Loucy (cell line): ENCODE results near the gene PODN.

ENCODE experiments used
- H2AFZ ChIP-seq: fragments of 200-600 bp; sonication (generic); 2 replicates; pipeline ENCODE4 v1.6.0; 2016; ENCODE audit warnings: antibody characterized with exemption, mild to moderate bottlenecking, low read length, moderate library complexity
- H3F3A ChIP-seq: fragments of 200-600 bp; 2 replicates; pipeline ENCODE4 v1.6.0; 2016; ENCODE audit warnings: antibody characterized with exemption, low read depth, mild to moderate bottlenecking
- H3K27me3 ChIP-seq: fragments of 200-600 bp; sonication (generic); 2 replicates; pipeline ENCODE4 v1.6.1; 2014; ENCODE audit warnings: low read length, mild to moderate bottlenecking; ENCODE audit not compliant: insufficient read depth, poor library complexity, severe bottlenecking
- H3K36me3 ChIP-seq: fragments of 200-600 bp; sonication (generic); 2 replicates; pipeline ENCODE4 v1.6.1; 2016; ENCODE audit warnings: low read length; ENCODE audit not compliant: insufficient read depth
- H3K4me1 ChIP-seq: fragments of 200-600 bp; sonication (generic); 2 replicates; pipeline ENCODE4 v1.5.1; 2014; ENCODE audit warnings: low read length, mild to moderate bottlenecking; ENCODE audit not compliant: insufficient read depth, poor library complexity, severe bottlenecking
- H3K4me2 ChIP-seq: fragments of 200-600 bp; sonication (generic); 2 replicates; pipeline ENCODE4 v1.6.0; 2014; ENCODE audit warnings: antibody characterized with exemption, low read length, low read depth, mild to moderate bottlenecking; ENCODE audit not compliant: poor library complexity, severe bottlenecking
- H3K4me3 ChIP-seq: fragments of 200-600 bp; sonication (generic); 2 replicates; pipeline ENCODE4 v1.5.1; 2014; ENCODE audit warnings: low read length, mild to moderate bottlenecking, mixed read lengths; ENCODE audit not compliant: poor library complexity, severe bottlenecking
- H3K79me2 ChIP-seq: fragments of 200-600 bp; sonication (generic); 2 replicates; pipeline ENCODE4 v1.6.1; 2014; ENCODE audit warnings: low read length; ENCODE audit not compliant: insufficient read depth
- H3K9ac ChIP-seq: fragments of 200-600 bp; sonication (generic); 2 replicates; pipeline ENCODE4 v1.6.0; 2014; ENCODE audit warnings: mild to moderate bottlenecking, low read depth, low read length, moderate library complexity; ENCODE audit not compliant: poor library complexity, severe bottlenecking
- H3K9me2 ChIP-seq: fragments of 200-600 bp; sonication (generic); replicated peaks from 2 replicates; pipeline ENCODE4 v1.6.1; 2016; ENCODE audit warnings: low read depth, low read length, mixed read lengths
- H3K9me3 ChIP-seq: fragments of 200-600 bp; sonication (generic); 2 replicates; pipeline ENCODE4 v1.6.1; 2014; ENCODE audit warnings: mild to moderate bottlenecking, antibody characterized with exemption, low read length, low read depth; ENCODE audit not compliant: insufficient read depth
- H4K20me1 ChIP-seq: fragments of 200-600 bp; sonication (generic); 2 replicates; pipeline ENCODE4 v1.6.0; 2014; ENCODE audit warnings: antibody characterized with exemption, low read length, mild to moderate bottlenecking; ENCODE audit not compliant: insufficient read depth, poor library complexity, severe bottlenecking
- EZH2phosphoT487 ChIP-seq: fragments of 200-600 bp; IDR thresholded peaks from 2 replicates; pipeline ENCODE4 v1.6.1; 2018; ENCODE audit warnings: antibody characterized with exemption, mild to moderate bottlenecking, moderate library complexity, borderline replicate concordance
- TF ChIP-seq, protein P1 (sequence below): fragments of 200-600 bp; sonication (generic); conservative IDR thresholded peaks from 2 replicates; pipeline ENCODE4 v1.5.1; 2014; ENCODE audit warnings: mild to moderate bottlenecking, antibody characterized with exemption, low read length

Gene PODN

GRCh38 chr1:53130878-53131589, 69.0 kb downstream of the PODN start:
- TF ChIP-seq, protein P1, sequence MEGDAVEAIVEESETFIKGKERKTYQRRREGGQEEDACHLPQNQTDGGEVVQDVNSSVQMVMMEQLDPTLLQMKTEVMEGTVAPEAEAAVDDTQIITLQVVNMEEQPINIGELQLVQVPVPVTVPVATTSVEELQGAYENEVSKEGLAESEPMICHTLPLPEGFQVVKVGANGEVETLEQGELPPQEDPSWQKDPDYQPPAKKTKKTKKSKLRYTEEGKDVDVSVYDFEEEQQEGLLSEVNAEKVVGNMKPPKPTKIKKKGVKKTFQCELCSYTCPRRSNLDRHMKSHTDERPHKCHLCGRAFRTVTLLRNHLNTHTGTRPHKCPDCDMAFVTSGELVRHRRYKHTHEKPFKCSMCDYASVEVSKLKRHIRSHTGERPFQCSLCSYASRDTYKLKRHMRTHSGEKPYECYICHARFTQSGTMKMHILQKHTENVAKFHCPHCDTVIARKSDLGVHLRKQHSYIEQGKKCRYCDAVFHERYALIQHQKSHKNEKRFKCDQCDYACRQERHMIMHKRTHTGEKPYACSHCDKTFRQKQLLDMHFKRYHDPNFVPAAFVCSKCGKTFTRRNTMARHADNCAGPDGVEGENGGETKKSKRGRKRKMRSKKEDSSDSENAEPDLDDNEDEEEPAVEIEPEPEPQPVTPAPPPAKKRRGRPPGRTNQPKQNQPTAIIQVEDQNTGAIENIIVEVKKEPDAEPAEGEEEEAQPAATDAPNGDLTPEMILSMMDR = no peak
- TF ChIP-seq EZH2phosphoT487 = no peak
- H3K36me3 ChIP-seq = no peaks in the 10 kb centered on the region
- H3K9ac ChIP-seq = no peak overlapping the region
- no peaks in the 10 kb centered on the region for H3F3A ChIP-seq
- H3K4me1 ChIP-seq = no peaks in the 10 kb centered on the region
- H3K4me2 ChIP-seq = no peak overlapping the region
- H3K9me2 ChIP-seq = no peaks in the 10 kb centered on the region
- H3K27me3 ChIP-seq = no peaks in the 10 kb centered on the region
- no peaks in the 10 kb centered on the region for H3K79me2 ChIP-seq
- H3K9me3 ChIP-seq = no peaks in the 10 kb centered on the region
- no peak overlapping the region for H3K4me3 ChIP-seq
- no peaks in the 10 kb centered on the region for H4K20me1 ChIP-seq
- no peak overlapping the region for H2AFZ ChIP-seq

DNA sequence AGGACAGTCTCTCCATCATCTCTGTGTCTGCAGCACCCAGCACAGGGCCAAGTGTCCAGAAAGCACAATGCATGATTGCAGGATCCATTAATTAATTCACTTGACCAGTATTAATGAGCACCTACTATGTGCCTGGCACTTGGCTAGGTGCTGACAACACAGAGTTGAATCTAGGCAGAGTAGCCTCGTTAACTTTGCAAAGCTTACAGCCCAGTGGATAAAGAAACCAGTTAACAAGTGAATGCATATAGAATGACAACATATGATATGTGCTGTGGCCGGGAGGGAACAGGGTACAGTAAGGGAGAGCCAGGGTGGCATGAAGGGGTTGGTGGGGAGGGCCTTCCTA, 69.6 kb downstream of the PODN start:
- Histone ChIP-seq H4K20me1 (no peaks in the 10 kb centered on the region), H3K4me1 (no peaks in the 10 kb centered on the region), H3F3A (no peaks in the 10 kb centered on the region), H3K79me2 (no peaks in the 10 kb centered on the region), H3K4me3 (no peak overlapping the region), H3K27me3 (no peaks in the 10 kb centered on the region), H3K36me3 (no peaks in the 10 kb centered on the region), H3K4me2 (no peak overlapping the region), H3K9me3 (no peaks in the 10 kb centered on the region), H3K9me2 (no peaks in the 10 kb centered on the region), H2AFZ (no peak overlapping the region), H3K9ac (no peak overlapping the region)
- TF ChIP-seq, protein P1 = no peak
- no peak for TF ChIP-seq EZH2phosphoT487

DNA sequence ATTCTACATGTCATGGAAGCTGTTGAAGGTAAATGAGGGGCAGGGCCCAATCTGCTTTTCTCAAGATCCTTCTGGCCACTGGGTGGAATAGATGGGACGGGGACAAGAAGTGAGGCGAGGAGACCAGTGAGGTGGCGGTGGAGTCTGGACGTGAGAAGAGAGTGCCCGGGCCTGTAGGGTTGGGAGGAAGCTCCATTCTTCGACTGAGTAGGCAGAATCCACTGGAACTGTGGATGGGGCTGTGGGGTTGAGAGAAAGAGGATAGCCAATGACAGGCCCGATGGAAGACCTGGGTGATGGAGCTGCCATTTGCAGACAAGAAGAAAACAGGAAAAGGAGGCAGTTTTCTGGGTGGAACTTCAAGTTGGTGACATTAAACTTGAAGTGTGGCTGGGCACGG, 70.2 kb downstream of the PODN start:
- Histone ChIP-seq H4K20me1 (no peaks in the 10 kb centered on the region), H3K9me3 (no peaks in the 10 kb centered on the region), H3K4me2 (no peak overlapping the region), H3K27me3 (no peaks in the 10 kb centered on the region), H3K4me3 (no peak overlapping the region), H3K4me1 (no peaks in the 10 kb centered on the region), H3F3A (no peaks in the 10 kb centered on the region), H2AFZ (no peak overlapping the region), H3K9ac (no peak overlapping the region), H3K79me2 (no peaks in the 10 kb centered on the region), H3K9me2 (no peaks in the 10 kb centered on the region), H3K36me3 (no peaks in the 10 kb centered on the region)
- TF ChIP-seq, protein P1 = no peak
- TF ChIP-seq EZH2phosphoT487 = no peak
